Stimulated activated CD4-positive, alpha-beta T cell treated with anti-CD3 and anti-CD28 coated beads, Interleukin-2, amount 100 ng/mL, for 24 hours (primary cell): ENCODE data around the gene THRAP3.

ENCODE experiments used
- DNase-seq, 2 donors: peaks; one replicate each; pipeline ENCODE4 v3.0.0-alpha.2; 2020

The THRAP3 gene

DNA sequence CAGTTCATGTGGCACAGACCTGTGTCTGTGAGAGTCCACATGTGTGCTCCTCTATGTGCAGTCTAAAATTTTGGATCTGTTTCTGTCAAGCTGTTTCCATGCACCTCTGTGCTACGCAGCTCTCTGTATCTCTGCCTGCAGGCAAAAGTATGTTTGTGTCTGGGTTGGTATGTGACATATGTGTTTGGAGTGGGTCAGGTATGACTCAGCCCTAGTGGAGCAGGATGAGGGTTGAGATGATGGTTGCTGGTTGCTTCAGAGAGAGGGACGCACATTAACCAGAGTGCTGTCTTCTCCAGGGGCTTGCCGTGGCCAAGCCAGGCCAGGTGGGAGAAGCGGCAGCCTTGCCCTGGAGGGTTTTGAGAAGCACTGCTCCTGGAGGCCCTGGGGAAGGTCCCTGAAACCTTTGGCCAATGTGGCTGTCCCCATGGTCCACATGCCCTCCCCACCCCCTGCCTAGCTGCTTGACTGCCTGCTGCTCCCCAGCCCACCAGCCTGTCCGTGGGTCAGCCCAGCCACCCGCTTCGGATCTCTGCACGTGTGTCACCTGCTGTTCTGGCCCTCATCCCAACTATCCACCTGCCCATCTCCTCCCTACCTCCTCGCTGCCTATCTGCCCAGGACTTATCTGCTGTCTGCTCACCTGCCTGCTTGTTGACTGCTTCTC lies 103.3 kb downstream of the THRAP3 start:
- no peak for DNase-seq

- no peak for DNase-seq
Observed at GRCh38 chr1:36328088-36328480, 103.8 kb downstream of the THRAP3 start.

DNA sequence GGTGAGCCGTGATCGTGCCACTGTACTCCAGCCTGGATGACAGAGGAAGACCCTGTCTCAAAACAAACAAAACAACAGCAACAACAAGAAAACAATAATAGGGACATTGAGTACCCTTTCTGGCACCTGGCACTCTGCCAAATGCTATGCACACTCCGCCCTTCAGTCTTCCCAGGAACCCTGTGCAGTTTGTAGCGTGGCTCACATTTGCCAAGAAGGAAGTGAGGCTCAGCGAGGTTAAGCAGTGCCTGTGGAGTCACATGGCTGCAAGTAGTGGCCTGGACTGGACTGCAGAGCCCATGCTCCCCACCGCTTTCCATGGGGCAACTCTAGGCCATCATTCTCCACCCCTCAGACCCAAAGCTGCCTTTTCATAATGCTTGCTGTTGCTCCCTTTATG lies 104.5 kb downstream of the THRAP3 start:
- DNase-seq, result no peak

DNA sequence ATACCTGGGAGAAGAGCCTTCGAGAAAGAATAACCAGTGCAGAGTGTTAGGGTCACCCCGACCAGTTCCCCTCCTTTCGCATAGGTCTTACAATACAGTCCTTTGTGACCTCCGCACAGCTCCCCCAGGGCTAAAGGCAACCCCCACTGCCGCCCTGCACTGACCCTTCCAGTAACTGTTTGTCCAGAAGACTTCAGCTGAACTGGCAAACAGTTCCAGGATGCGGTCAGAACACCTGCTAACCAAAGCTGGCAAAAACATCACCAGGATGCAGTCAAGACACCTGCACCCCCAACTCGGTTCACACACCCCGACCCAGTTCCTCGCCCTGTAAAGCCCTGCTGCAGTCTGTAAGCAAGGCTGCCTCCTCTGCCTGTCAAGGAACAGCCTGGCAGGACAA lies 105.6 kb downstream of the THRAP3 start:
- no peak for DNase-seq

GRCh38 chr1:36330940-36331339 lies 106.7 kb downstream of the THRAP3 start:
- DNase-seq, result no peak

DNA sequence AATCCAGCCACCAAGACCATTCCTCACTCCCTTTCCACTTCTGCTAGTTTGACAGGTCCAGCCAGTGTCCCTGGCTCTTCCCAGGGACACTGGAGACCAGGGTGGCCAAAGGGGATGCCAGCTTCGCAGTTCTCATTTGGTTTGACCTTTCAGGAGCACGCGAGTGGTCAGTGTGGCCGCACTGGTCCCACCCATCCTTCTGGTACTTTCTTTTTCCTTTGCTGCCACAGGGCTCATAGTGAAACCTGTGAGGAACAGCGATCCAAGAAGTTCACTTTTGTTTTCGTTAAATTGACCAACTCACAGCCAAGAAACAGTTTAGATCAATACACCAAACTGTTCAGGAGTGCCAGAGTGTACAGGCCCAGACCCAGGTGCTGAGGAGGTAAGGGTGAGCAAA lies 113.6 kb downstream of the THRAP3 start:
- DNase-seq, result no peak

GRCh38 chr1:36339215-36339614 lies 115.0 kb downstream of the THRAP3 start:
- no peak for DNase-seq

DNA sequence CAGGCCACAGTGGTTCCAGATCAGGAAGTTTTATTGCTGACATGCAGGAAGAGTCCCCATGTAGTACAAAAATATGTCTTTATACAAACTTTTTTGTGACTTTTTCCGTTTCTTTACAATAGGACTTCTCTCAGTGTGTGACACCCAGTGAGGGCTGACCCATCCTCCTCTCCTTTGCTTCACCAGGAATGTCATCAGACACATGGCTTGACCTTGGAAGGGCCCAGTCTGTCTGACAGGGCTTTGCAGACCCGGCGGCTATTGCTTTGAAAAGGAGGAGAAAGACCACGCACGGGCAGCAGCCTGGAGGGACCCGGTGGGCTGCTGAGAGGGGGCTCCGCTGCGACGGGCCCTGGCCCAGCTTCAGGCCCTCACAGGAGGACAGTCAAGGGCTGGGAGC lies 115.4 kb downstream of the THRAP3 start:
- no peak for DNase-seq

GRCh38 chr1:36341626-36342320 lies 117.5 kb downstream of the THRAP3 start:
- no peak for DNase-seq

GRCh38 chr1:36342426-36343185 lies 118.4 kb downstream of the THRAP3 start:
- peak; percentile 61 to 68 for DNase-seq

DNA sequence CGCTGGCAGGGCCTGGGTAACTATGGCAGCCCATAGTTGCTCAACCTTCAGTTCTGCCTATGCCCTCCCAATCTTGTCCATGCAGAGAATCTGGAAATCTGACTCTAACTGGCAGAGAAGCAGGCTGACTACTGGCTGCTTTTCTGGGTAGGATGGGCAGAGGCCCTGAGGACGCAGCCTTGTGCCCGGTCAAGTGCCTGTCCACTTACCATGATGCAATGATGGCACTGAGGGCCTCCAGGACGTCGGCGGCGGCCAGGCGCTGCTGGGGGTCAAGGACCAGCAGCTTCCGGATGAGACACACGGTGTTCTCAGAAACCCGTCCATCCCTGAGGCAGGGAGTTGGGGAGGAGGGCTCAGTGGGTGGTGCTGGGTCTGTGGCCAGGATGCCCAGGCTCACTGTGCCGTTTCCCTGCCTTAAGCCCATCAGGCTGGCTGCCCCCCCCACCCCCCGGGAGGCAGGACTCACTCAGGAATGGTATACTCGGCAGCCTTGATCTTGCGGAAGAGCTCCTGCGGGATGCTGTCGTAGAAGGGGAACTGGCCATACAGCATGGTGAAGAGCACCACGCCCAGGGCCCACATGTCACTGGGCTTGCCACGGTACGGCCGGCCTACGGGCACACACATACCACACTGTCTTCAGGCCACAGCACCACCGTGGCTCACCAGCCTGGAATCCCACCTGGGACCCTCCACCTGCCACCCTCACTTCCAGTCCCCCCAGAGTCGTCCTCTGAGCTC lies 119.6 kb downstream of the THRAP3 start:
- DNase-seq, result no peak

- DNase-seq, result no peak
Observed at GRCh38 chr1:36344395-36344680, 120.1 kb downstream of the THRAP3 start.

DNA sequence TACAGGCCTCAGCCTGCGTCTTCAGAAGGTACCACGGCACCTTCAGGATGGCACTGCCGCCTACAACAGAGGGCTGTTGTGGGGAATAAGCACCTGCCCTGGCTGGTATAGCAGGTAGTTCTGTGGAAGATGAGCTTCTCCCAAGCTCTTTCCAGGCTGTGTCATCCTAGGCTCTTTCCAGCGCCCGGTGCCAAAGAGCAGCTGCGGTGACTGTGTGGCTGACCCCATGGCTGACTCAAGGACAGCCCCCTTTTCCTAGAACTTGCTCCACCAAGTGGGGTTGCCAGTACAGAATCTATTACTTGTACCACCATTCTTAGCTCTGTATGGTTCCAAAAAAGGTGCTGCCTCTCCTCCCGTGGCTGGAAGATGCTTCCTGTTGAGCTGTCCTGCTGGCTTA lies 121.1 kb downstream of the THRAP3 start:
- DNase-seq, result no peak

- DNase-seq, result no peak
Observed at GRCh38 chr1:36346741-36347370, 122.6 kb downstream of the THRAP3 start.

GRCh38 chr1:36349241-36349671 lies 125.0 kb downstream of the THRAP3 start:
- DNase-seq, result peak in 1 of 2 donors; percentile 13

DNA sequence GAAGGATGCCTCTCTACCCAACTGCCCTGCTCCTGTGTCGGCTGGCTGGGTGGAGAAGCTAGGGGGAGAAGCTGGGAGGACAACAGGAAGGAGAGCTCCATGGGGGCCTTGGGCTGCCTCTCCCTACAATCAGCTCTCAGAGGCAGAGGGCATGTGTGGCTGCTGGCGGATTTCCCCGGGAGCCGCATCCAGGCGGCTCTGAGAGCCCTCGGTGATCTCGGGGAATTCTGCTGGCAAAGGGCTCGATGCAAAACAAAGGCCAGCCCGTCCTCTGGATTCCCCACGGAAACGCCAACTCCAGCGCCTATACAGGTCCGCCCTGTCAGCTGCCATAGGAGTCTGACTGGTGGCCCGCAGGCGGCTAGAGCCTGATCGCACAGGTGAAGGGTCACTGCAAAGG lies 125.6 kb downstream of the THRAP3 start:
- DNase-seq, result no peak

GRCh38 chr1:36350659-36351226 lies 126.5 kb downstream of the THRAP3 start:
- peak; percentile 44 to 52 for DNase-seq

DNA sequence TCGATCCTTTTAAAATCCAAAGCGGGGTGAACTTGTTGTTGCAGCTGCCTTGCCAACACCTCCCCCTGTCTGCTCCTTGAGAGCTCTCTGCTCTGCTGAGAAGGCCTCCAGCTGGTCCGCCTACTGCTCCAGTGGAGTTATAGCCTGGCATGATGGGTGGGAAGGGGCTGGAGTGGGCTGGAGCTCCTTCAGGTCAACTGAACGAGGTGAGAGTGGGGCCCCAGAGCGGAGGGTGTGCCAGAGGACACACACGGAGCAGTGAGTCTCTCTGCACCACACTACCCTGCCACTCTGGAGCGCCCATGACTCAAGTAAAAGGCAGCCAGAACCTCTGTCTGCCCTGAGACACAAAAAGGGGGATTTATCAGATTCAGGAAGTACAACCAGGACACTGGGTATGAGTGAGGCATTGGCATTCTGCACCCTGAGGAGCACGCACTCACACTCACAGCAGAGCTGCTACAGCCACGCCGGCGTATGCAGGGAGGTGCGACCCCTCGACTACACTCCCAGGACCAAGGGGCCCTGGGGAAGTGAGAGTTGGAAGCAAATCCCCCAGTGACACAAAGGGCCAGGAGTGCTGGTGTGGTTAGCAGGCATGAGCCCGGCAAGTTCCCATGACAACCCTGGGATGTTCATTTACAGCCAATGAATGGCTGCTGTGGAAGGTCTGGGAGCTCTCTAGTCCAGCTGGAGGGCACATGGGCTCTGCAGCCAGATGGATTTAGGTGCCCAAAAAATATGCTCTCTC lies 127.2 kb downstream of the THRAP3 start:
- no peak for DNase-seq

- DNase-seq, result no peak
Observed at GRCh38 chr1:36352125-36352909, 128.1 kb downstream of the THRAP3 start.

GRCh38 chr1:36352910-36353878 lies 129.0 kb downstream of the THRAP3 start:
- DNase-seq, result no peak
